GM12874 (cell line): ENCODE measurements around the gene AHSP.

Source experiments
- CTCF ChIP-seq: IDR thresholded peaks from 2 replicates; pipeline ENCODE4 v1.5.1; 2011; ENCODE audit warnings: low read depth, mild to moderate bottlenecking, control low read depth, low read length, moderate library complexity; ENCODE audit not compliant: insufficient read depth

The AHSP gene

GRCh38 chr16:31502981-31503380, 24.7 kb upstream of the AHSP start:
- TF ChIP-seq CTCF, result no peak

GRCh38 chr16:31504159-31504558, 23.5 kb upstream of the AHSP start:
- no peak for TF ChIP-seq CTCF

GRCh38 chr16:31505483-31505882, 22.2 kb upstream of the AHSP start:
- no peak for TF ChIP-seq CTCF

- TF ChIP-seq CTCF, result no peak
These were observed 20.1 kb upstream of the AHSP start for GRCh38 chr16:31507617-31507928.

- TF ChIP-seq CTCF, result no peak
These were observed 19.6 kb upstream of the AHSP start, which contains the start of gene RUSF1 for GRCh38 chr16:31507929-31508705. TSS of gene RUSF1 (minus strand) at chr16:31508391. CDS start at chr16:31508373, 18 bp downstream.

GRCh38 chr16:31508706-31509195, 18.9 kb upstream of the AHSP start:
- TF ChIP-seq CTCF, result no peak

GRCh38 chr16:31513126-31513525, 14.6 kb upstream of the AHSP start:
- TF ChIP-seq CTCF, result no peak
